LNCaP clone FGC (cell line): Measurements from ENCODE around the gene PRR29.

Experiments used
- DNase-seq: peaks from one replicate; pipeline ENCODE4 v3.0.0-alpha.2; 2011; ENCODE audit warnings: low read depth
- H3K4me3 ChIP-seq: 2 replicates; pipeline ENCODE4 v1.5.1; 2011; ENCODE audit warnings: mild to moderate bottlenecking, low read depth, low read length, control low read depth
- TF ChIP-seq, protein P1 (sequence below): IDR thresholded peaks from 2 replicates; pipeline ENCODE4 v1.5.1; 2012; ENCODE audit warnings: mild to moderate bottlenecking; ENCODE audit not compliant: control insufficient read depth, insufficient read depth; ENCODE audit errors: extremely low read depth

Gene PRR29

GRCh38 chr17:63998721-63999679 lies 849 bp downstream of the PRR29 start:
- H3K4me3 ChIP-seq: peak overlapping the region; percentile 59
- TF ChIP-seq, protein P1, sequence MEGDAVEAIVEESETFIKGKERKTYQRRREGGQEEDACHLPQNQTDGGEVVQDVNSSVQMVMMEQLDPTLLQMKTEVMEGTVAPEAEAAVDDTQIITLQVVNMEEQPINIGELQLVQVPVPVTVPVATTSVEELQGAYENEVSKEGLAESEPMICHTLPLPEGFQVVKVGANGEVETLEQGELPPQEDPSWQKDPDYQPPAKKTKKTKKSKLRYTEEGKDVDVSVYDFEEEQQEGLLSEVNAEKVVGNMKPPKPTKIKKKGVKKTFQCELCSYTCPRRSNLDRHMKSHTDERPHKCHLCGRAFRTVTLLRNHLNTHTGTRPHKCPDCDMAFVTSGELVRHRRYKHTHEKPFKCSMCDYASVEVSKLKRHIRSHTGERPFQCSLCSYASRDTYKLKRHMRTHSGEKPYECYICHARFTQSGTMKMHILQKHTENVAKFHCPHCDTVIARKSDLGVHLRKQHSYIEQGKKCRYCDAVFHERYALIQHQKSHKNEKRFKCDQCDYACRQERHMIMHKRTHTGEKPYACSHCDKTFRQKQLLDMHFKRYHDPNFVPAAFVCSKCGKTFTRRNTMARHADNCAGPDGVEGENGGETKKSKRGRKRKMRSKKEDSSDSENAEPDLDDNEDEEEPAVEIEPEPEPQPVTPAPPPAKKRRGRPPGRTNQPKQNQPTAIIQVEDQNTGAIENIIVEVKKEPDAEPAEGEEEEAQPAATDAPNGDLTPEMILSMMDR: no peak
- DNase-seq: no peak

GRCh38 chr17:63999680-64000531 lies 1.8 kb downstream of the PRR29 start:
- TF ChIP-seq, protein P1: no peak
- no peak overlapping the region for H3K4me3 ChIP-seq
- no peak for DNase-seq

GRCh38 chr17:64001091-64001579 lies 3.0 kb downstream of the PRR29 start:
- no peak for DNase-seq
- H3K4me3 ChIP-seq: no peak overlapping the region
- TF ChIP-seq, protein P1: no peak

DNA sequence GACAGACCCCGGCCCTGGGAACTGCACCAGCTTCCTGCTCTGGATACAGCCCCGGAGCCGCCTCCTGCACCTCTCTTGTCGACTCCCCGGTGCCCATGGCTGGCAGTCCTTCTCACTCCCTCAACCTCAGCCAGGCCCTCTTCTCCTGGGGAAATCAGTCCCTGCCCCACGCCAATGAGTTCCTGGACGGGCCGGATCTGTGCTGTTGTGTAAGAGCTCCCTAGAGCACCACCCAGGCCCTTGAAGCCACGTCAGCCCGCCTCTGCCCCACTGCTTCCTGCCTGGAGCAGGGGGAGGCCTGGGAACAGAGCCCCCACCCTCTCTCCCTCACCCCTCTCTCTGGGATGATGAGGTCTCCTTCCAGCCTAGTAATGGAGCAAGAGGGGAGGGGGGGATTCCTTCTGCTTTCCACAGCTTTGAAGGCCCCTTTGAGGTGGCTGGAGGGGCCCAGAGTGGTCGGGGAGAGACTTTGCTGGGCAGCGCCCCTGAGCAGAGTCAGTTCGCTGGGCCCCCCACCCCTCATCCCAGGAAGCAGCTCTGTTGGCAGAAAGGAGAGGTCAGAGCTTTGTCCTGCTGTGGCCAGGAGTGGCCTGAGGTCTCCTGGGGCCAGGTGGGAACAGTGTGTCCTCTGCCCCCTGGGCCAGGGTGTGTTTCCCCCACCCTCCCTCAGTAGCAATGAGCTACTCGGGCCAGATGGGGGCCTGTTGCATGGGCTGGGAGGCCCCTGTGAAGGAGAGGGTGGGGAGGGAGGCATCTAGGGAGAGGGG lies 3.8 kb downstream of the PRR29 start:
- no peak for DNase-seq
- TF ChIP-seq, protein P1: no peak
- H3K4me3 ChIP-seq: no peak overlapping the region

GRCh38 chr17:64002658-64003525 lies 4.7 kb downstream of the PRR29 start:
- DNase-seq: no peak

More at GRCh38 chr17:64002658-64003525, 4.7 kb downstream of the PRR29 start:
- TF ChIP-seq, protein P1: no peak
- no peak overlapping the region for H3K4me3 ChIP-seq
